MM.1S (cell line): Measurements from ENCODE around the gene AOC3.
"Not testable (repeated sequence)": the region's sequence is repeated elsewhere in the genome, so short reads cannot be mapped to it uniquely, and the experiment has no call there.

Source experiments
- DNase-seq: peaks from one replicate; pipeline ENCODE4 v3.0.0-alpha.2; 2015
- H2AFZ ChIP-seq: fragments of 300-600 bp; sonication (generic); 2 replicates; pipeline ENCODE4 v1.6.0; 2016; ENCODE audit warnings: antibody characterized with exemption, low read length
- H3F3A ChIP-seq: fragments of 300-600 bp; sonication (generic); 2 replicates; pipeline ENCODE4 v1.6.1; 2016; ENCODE audit warnings: mild to moderate bottlenecking, antibody characterized with exemption, low read length, moderate library complexity, mixed read lengths; ENCODE audit not compliant: insufficient read depth
- H3K27ac ChIP-seq: fragments of 300-600 bp; sonication (generic); 2 replicates; pipeline ENCODE4 v1.5.1; 2016; ENCODE audit warnings: mild to moderate bottlenecking, low read length
- H3K27me3 ChIP-seq: fragments of 300-600 bp; sonication (generic); replicated peaks from 2 replicates; pipeline ENCODE4 v1.6.0; 2016; ENCODE audit warnings: low read length; ENCODE audit not compliant: insufficient read depth
- H3K36me3 ChIP-seq: fragments of 300-600 bp; sonication (generic); replicated peaks from 2 replicates; pipeline ENCODE4 v1.6.1; 2016; ENCODE audit warnings: mild to moderate bottlenecking, low read length, mixed read lengths; ENCODE audit not compliant: insufficient read depth
- H3K4me1 ChIP-seq: fragments of 300-600 bp; sonication (generic); 2 replicates; pipeline ENCODE4 v1.6.1; 2016; ENCODE audit warnings: low read length, mixed read lengths
- H3K4me2 ChIP-seq: fragments of 300-600 bp; sonication (generic); 2 replicates; pipeline ENCODE4 v1.6.0; 2016; ENCODE audit warnings: low read depth, low read length
- H3K4me3 ChIP-seq: fragments of 300-600 bp; sonication (generic); 2 replicates; pipeline ENCODE4 v1.5.1; 2016; ENCODE audit warnings: low read length, mixed read lengths
- H3K79me2 ChIP-seq: fragments of 300-600 bp; sonication (generic); 2 replicates; pipeline ENCODE4 v1.6.1; 2016; ENCODE audit warnings: mixed run types, low read length, mixed read lengths
- H3K9ac ChIP-seq: fragments of 300-600 bp; sonication (generic); 2 replicates; pipeline ENCODE4 v1.6.1; 2016; ENCODE audit warnings: low read length, mixed read lengths
- H3K9me2 ChIP-seq: fragments of 300-600 bp; sonication (generic); replicated peaks from 2 replicates; pipeline ENCODE4 v1.6.1; 2016; ENCODE audit warnings: mild to moderate bottlenecking, low read length, mixed read lengths; ENCODE audit not compliant: insufficient read depth
- H3K9me3 ChIP-seq: fragments of 300-600 bp; sonication (generic); replicated peaks from 2 replicates; pipeline ENCODE4 v1.6.1; 2016; ENCODE audit warnings: mild to moderate bottlenecking, low read length, mixed read lengths; ENCODE audit not compliant: insufficient read depth
- H4K20me1 ChIP-seq: fragments of 300-600 bp; sonication (generic); 2 replicates; pipeline ENCODE4 v1.6.1; 2016; ENCODE audit warnings: mild to moderate bottlenecking, low read length, moderate library complexity, mixed read lengths; ENCODE audit not compliant: insufficient read depth
- CTCF ChIP-seq: fragments of 300-600 bp; sonication (generic); IDR thresholded peaks from 2 replicates; pipeline ENCODE4 v1.5.1; 2016; ENCODE audit warnings: antibody characterized with exemption, low read length, mixed read lengths
- EZH2 ChIP-seq: fragments of 300-600 bp; sonication (generic); optimal IDR thresholded peaks from 2 replicates; pipeline ENCODE3; 2017; ENCODE audit warnings: low read depth, mild to moderate bottlenecking, antibody characterized with exemption, low read length, mixed read lengths
- EZH2phosphoT487 ChIP-seq: fragments of 300-600 bp; sonication (generic); IDR thresholded peaks from 2 replicates; pipeline ENCODE4 v1.6.1; 2018; ENCODE audit warnings: antibody characterized with exemption, low read length

Gene AOC3

GRCh38 chr17:42872251-42872965 lies 21.4 kb downstream of the AOC3 start:
- Histone ChIP-seq H3K27me3 (no peaks in the 10 kb centered on the region), H3F3A (no peaks in the 10 kb centered on the region), H3K4me3 (no peak overlapping the region), H3K9me2 (no peaks in the 10 kb centered on the region), H3K27ac (no peak overlapping the region), H3K9ac (no peak overlapping the region), H3K79me2 (no peaks in the 10 kb centered on the region), H4K20me1 (no peaks in the 10 kb centered on the region), H2AFZ (no peak overlapping the region), H3K9me3 (no peaks in the 10 kb centered on the region), H3K36me3 (no peaks in the 10 kb centered on the region), H3K4me2 (no peak overlapping the region), H3K4me1 (no peaks in the 10 kb centered on the region)
- TF ChIP-seq CTCF (no peak), EZH2 (no peak), EZH2phosphoT487 (no peak)
- no peak for DNase-seq

GRCh38 chr17:42873315-42873714 lies 22.3 kb downstream of the AOC3 start:
- peaks cover 7% of the 10 kb centered on the region; the same call in 1 of the 2 replicates for H3K4me1 ChIP-seq
- no peaks in the 10 kb centered on the region for H3K36me3 ChIP-seq
- H2AFZ ChIP-seq = no peak overlapping the region
- H4K20me1 ChIP-seq = no peaks in the 10 kb centered on the region
- no peaks in the 10 kb centered on the region for H3F3A ChIP-seq
- H3K9me2 ChIP-seq = no peaks in the 10 kb centered on the region
- no peaks in the 10 kb centered on the region for H3K79me2 ChIP-seq
- no peak overlapping the region for H3K4me3 ChIP-seq
- no peak overlapping the region for H3K4me2 ChIP-seq
- no peaks in the 10 kb centered on the region for H3K9me3 ChIP-seq
- no peak overlapping the region for H3K9ac ChIP-seq
- no peak for DNase-seq
- TF ChIP-seq CTCF = no peak
- TF ChIP-seq EZH2 = no peak
- no peak for TF ChIP-seq EZH2phosphoT487
- no peaks in the 10 kb centered on the region for H3K27me3 ChIP-seq
- no peak overlapping the region for H3K27ac ChIP-seq

GRCh38 chr17:42873932-42874695 lies 23.1 kb downstream of the AOC3 start:
- H3K36me3 ChIP-seq, H4K20me1 ChIP-seq, H3K9me2 ChIP-seq, H2AFZ ChIP-seq, H3K4me3 ChIP-seq, H3K79me2 ChIP-seq, H3K4me2 ChIP-seq, H3K4me1 ChIP-seq, H3K27me3 ChIP-seq, H3F3A ChIP-seq, H3K27ac ChIP-seq, H3K9me3 ChIP-seq, H3K9ac ChIP-seq, DNase-seq: not testable (repeated sequence)

- no peak for TF ChIP-seq CTCF
- Histone ChIP-seq H4K20me1 (no peaks in the 10 kb centered on the region), H3K9me3 (no peaks in the 10 kb centered on the region), H2AFZ (no peak overlapping the region), H3K9me2 (no peaks in the 10 kb centered on the region), H3K4me2 (no peak overlapping the region), H3K27me3 (no peaks in the 10 kb centered on the region), H3K4me1 (peaks cover 9% of the 10 kb centered on the region; the same call in 1 of the 2 replicates), H3K9ac (no peak overlapping the region), H3K36me3 (no peaks in the 10 kb centered on the region), H3K27ac (no peak overlapping the region), H3K4me3 (no peak overlapping the region), H3F3A (no peaks in the 10 kb centered on the region), H3K79me2 (no peaks in the 10 kb centered on the region)
- DNase-seq = no peak
These were observed 26.0 kb downstream of the AOC3 start for GRCh38 chr17:42877037-42877436.
